Endothelial cell of umbilical vein (primary cell): ENCODE results near the gene RIN2. TPM values are rescaled to one million over a fixed set of nuclear protein-coding genes. Genes with fewer than 3 reads are reported as not detected.

Experiments used
- BruUV-seq: library from RNA; stranded (reverse); fragments of 400-500 nt; replicated peaks from 2 replicates; lab custom pipeline; 2021; lab: Mats Ljungman, UMichigan
- CTCF ChIA-PET: fragments of 300-600, 350-600 bp; sonication (Branson Sonifier 250); formaldehyde crosslinking; loops from one replicate; lab custom pipeline; 2021; ENCODE audit warnings: antibody characterized with exemption, inconsistent platforms; lab: Charles Lee
- POLR2A ChIA-PET: fragments of 300-600, 350-600 bp; sonication (Branson Sonifier 250); formaldehyde crosslinking; loops from one replicate; lab custom pipeline; 2021; ENCODE audit warnings: antibody characterized with exemption, inconsistent platforms; lab: Charles Lee
- DNase-seq: peaks from one replicate; pipeline ENCODE4 v3.0.0-alpha.2; 2011; ENCODE audit warnings: low read depth, low spot score
- FAIRE-seq: peaks from 2 replicates; lab custom pipeline; 2011; peaks lifted over from hg19 to GRCh38; lab: Jason Lieb, UNC
- H2AFZ ChIP-seq: 2 replicates; pipeline ENCODE4 v1.6.0; 2012; ENCODE audit warnings: low read depth, low read length, control low read depth, inconsistent platforms
- H3K27ac ChIP-seq: 2 replicates; pipeline ENCODE4 v1.5.1; 2011; ENCODE audit warnings: low read depth, mild to moderate bottlenecking, control low read depth, low read length, moderate library complexity; ENCODE audit not compliant: insufficient read depth
- H3K27me3 ChIP-seq, 2 experiments: 2 replicates each; pipeline versions ENCODE4 v1.6.0 to v1.6.1; 2011; ENCODE audit warnings: low read length in 2 of 2, mixed read lengths in 1 of 2; ENCODE audit not compliant: control insufficient read depth in 2 of 2, insufficient read depth in 2 of 2
- H3K36me3 ChIP-seq, 2 experiments: 2 replicates in 1 of 2; 3 replicates in 1 of 2; pipeline ENCODE4 v1.5.1; 2011; ENCODE audit warnings: low read length in 2 of 2, mild to moderate bottlenecking in 1 of 2, moderate library complexity in 1 of 2; ENCODE audit not compliant: control insufficient read depth in 2 of 2, insufficient read depth in 2 of 2; ENCODE audit errors: extremely low read depth in 1 of 2
- H3K4me1 ChIP-seq: 3 replicates; pipeline ENCODE4 v1.5.1; 2011; ENCODE audit warnings: mild to moderate bottlenecking, low read length; ENCODE audit not compliant: control insufficient read depth, insufficient read depth; ENCODE audit errors: extremely low read depth
- H3K4me2 ChIP-seq: 2 replicates; pipeline ENCODE4 v1.6.1; 2011; ENCODE audit warnings: low read length, control low read depth, mixed read lengths; ENCODE audit not compliant: insufficient read depth
- H3K4me3 ChIP-seq, 3 experiments: fragments of 200-600 bp in 1 of 3; sonication (generic), shearing (Covaris generic) in 1 of 3; replicated peaks in 1 of 3; 2 replicates each; pipeline ENCODE4 v1.5.1; 2011 to 2016; ENCODE audit warnings: control low read depth in 3 of 3, low read length in 3 of 3, mild to moderate bottlenecking in 2 of 3, inconsistent platforms in 1 of 3, low read depth in 1 of 3, moderate library complexity in 1 of 3; ENCODE audit not compliant: insufficient read depth in 1 of 3
- H3K79me2 ChIP-seq: 2 replicates; pipeline ENCODE4 v1.6.0; 2012; ENCODE audit warnings: low read length, inconsistent platforms; ENCODE audit not compliant: control insufficient read depth, insufficient read depth
- H3K9ac ChIP-seq: replicated peaks from 2 replicates; pipeline ENCODE3; 2011; ENCODE audit warnings: low read length, control low read depth; ENCODE audit not compliant: insufficient read depth; ENCODE audit errors: extremely low read depth
- H3K9me1 ChIP-seq: replicated peaks from 3 replicates; pipeline ENCODE4 v1.6.0; 2011; ENCODE audit warnings: mild to moderate bottlenecking, low read length; ENCODE audit not compliant: control insufficient read depth, insufficient read depth; ENCODE audit errors: extremely low read depth
- H3K9me3 ChIP-seq: replicated peaks from 2 replicates; pipeline ENCODE4 v1.5.1; 2012; ENCODE audit warnings: low read length, inconsistent platforms; ENCODE audit not compliant: control insufficient read depth, insufficient read depth
- H4K20me1 ChIP-seq: replicated peaks from 2 replicates; pipeline ENCODE3; 2011; ENCODE audit warnings: mild to moderate bottlenecking, low read length; ENCODE audit not compliant: control insufficient read depth, insufficient read depth; ENCODE audit errors: extremely low read depth
- CTCF ChIP-seq, 2 donors: IDR thresholded peaks; 1 replicate in 1 of 2; 2 replicates in 1 of 2; pipeline ENCODE4 v1.5.1; 2011; ENCODE audit warnings: low read length in 2 of 2, mild to moderate bottlenecking in 2 of 2, moderate library complexity in 2 of 2, control low read depth in 1 of 2, inconsistent platforms in 1 of 2, low read depth in 1 of 2; ENCODE audit not compliant: insufficient read depth in 1 of 2; ENCODE audit errors: extremely low read depth in 1 of 2
- EZH2 ChIP-seq: IDR thresholded peaks from 2 replicates; pipeline ENCODE4 v1.6.1; 2012; ENCODE audit warnings: borderline replicate concordance, low read depth, mild to moderate bottlenecking, moderate library complexity, low read length, inconsistent platforms; ENCODE audit not compliant: severe bottlenecking
- FOS ChIP-seq: IDR thresholded peaks from 2 replicates; pipeline ENCODE4 v1.6.1; 2011; ENCODE audit warnings: mild to moderate bottlenecking, low read length, moderate library complexity, borderline replicate concordance; ENCODE audit not compliant: insufficient read depth
- GATA2 ChIP-seq: IDR thresholded peaks from 2 replicates; pipeline ENCODE4 v1.7.0; 2011; ENCODE audit warnings: low read depth, mild to moderate bottlenecking, moderate library complexity, mixed read lengths, low read length; ENCODE audit not compliant: insufficient read length, insufficient read depth
- JUN ChIP-seq: IDR thresholded peaks from 2 replicates; pipeline ENCODE4 v1.6.1; 2011; ENCODE audit warnings: borderline replicate concordance, low read depth; ENCODE audit not compliant: insufficient read length, insufficient read depth
- MAX ChIP-seq: IDR thresholded peaks from 2 replicates; pipeline ENCODE4 v1.6.1; 2011; ENCODE audit not compliant: insufficient read depth, insufficient read length
- MYC ChIP-seq: IDR thresholded peaks from one replicate; pipeline ENCODE4 v1.6.1; 2011; ENCODE audit warnings: mild to moderate bottlenecking, low read depth, low read length
- POLR2A ChIP-seq: IDR thresholded peaks from 2 replicates; pipeline ENCODE4 v1.6.1; 2012; ENCODE audit warnings: low read depth, mild to moderate bottlenecking, control low read depth, low read length
- POLR2AphosphoS5 ChIP-seq: IDR thresholded peaks from 2 replicates; pipeline ENCODE4 v1.6.1; 2012; ENCODE audit warnings: low read depth, mild to moderate bottlenecking, control low read depth, low read length, moderate library complexity; ENCODE audit not compliant: insufficient read depth
- dilution Hi-C: fragments of 300-500 bp; cut with MboI; formaldehyde crosslinking; loops from one replicate; pipeline ENCODE4 v1.15.0; 2019; ENCODE audit warnings: low sequenced_read_pairs; ENCODE audit not compliant: extremely low pct_ligation_motif_present
- intact Hi-C: fragments of 100-400 bp; cut with micrococcal nuclease; formaldehyde crosslinking; loops from one replicate; pipeline ENCODE4 v1.10.0; 2022
- polyA plus RNA-seq, 4 experiments: library from polyadenylated mRNA; depleted of rRNA in 3 of 4; stranded (reverse) in 3 of 4; unstranded in 1 of 4; fragments of >200 nt; gene quantifications; 2 replicates each; pipeline versions ENCODE4 v1.2.1 to v1.2.3, GENCODE V29; 2011 to 2012; ENCODE audit warnings: missing spikeins in 1 of 4
- total RNA-seq: library from RNA; stranded (reverse); gene quantifications from 2 replicates; pipeline ENCODE4 v1.2.3, GENCODE V29; 2021

RIN2 gene
- total and polyA plus RNA-seq, 2 donors (not counting 3 experiments of a cell fraction or from before 2014, with no cell fraction given), result 22.6 to 119 TPM

- intact Hi-C loops (no loop called here), dilution Hi-C loops (no loop called here)
- TF ChIP-seq MAX, result no peak
- no peak for TF ChIP-seq GATA2
- no peak for TF ChIP-seq POLR2AphosphoS5
- no peak for TF ChIP-seq EZH2
- no peak for TF ChIP-seq JUN
- no peak for TF ChIP-seq CTCF (IDR thresholded peaks at IDR 0.05; ENCODE audit: extremely low read depth in 1 of 2, insufficient read depth in 1 of 2, low read depth in 1 of 2, low read length in 2 of 2)
- no peak for TF ChIP-seq MYC
- no peak for TF ChIP-seq FOS
- TF ChIP-seq POLR2A, result no peak
- DNase-seq (no peak), FAIRE-seq (no peak)
- H3K79me2 ChIP-seq, result no peaks in the 10 kb centered on the region
- H3K4me2 ChIP-seq, result no peak overlapping the region
- H4K20me1 ChIP-seq, result no peaks in the 10 kb centered on the region
- no peak overlapping the region for H3K27ac ChIP-seq
- no peak overlapping the region for H2AFZ ChIP-seq
- H3K9me3 ChIP-seq, result no peaks in the 10 kb centered on the region
- no peak overlapping the region for H3K9ac ChIP-seq
- peaks cover 6% of the 10 kb centered on the region for H3K4me1 ChIP-seq
- POLR2A ChIA-PET, result no interaction called here
- H3K9me1 ChIP-seq, result no peaks in the 10 kb centered on the region
- no peaks in the 10 kb centered on the region for H3K36me3 ChIP-seq
- H3K4me3 ChIP-seq, result no peak overlapping the region
- no TSS peak for BruUV-seq
- CTCF ChIA-PET, result interaction anchor here (0.9 to 2.4 kb wide), 4 partner anchors 9 to 161 kb away, joined by 3 to 13 read pairs (median 8); no protein-coding TSS in a partner anchor
- no peaks in the 10 kb centered on the region for H3K27me3 ChIP-seq
Observed at GRCh38 chr20:19771031-19771430, 13.0 kb downstream of the RIN2 start.
